Smooth muscle cell of the brain vasculature (primary cell): ENCODE measurements around the gene CCDC148.
A peak's percentile ranks its signal among the peaks of the same experiment; 100 is the strongest.
"Not testable (repeated sequence)": the region's sequence is repeated elsewhere in the genome, so short reads cannot be mapped to it uniquely, and the experiment has no call there.

Source experiments
- DNase-seq: peaks from one replicate; pipeline ENCODE4 v3.0.0-alpha.2; 2012; ENCODE audit warnings: low read depth, low spot score

Gene CCDC148

GRCh38 chr2:158291544-158292180, 164.9 kb downstream of the CCDC148 start:
- DNase-seq = no peak

GRCh38 chr2:158290225-158290624, 166.3 kb downstream of the CCDC148 start:
- DNase-seq = no peak

GRCh38 chr2:158276619-158277471, 179.7 kb downstream of the CCDC148 start:
- DNase-seq = no peak

- DNase-seq = peak; percentile 1
Measured at GRCh38 chr2:158273791-158274190, 182.8 kb downstream of the CCDC148 start.

- DNase-seq = no peak
Measured at GRCh38 chr2:158270536-158270935, 186.0 kb downstream of the CCDC148 start.

GRCh38 chr2:158269143-158269542, 187.4 kb downstream of the CCDC148 start:
- no peak for DNase-seq

- no peak for DNase-seq
Measured at GRCh38 chr2:158266111-158266510, 190.4 kb downstream of the CCDC148 start.

GRCh38 chr2:158255257-158255656, 201.3 kb downstream of the CCDC148 start:
- DNase-seq = no peak

GRCh38 chr2:158253170-158253569, 203.4 kb downstream of the CCDC148 start:
- DNase-seq = no peak

- no peak for DNase-seq
Measured at GRCh38 chr2:158251356-158251755, 205.2 kb downstream of the CCDC148 start.

GRCh38 chr2:158243392-158243791, 213.2 kb downstream of the CCDC148 start:
- no peak for DNase-seq

- no peak for DNase-seq
Measured at GRCh38 chr2:158242280-158242679, 214.3 kb downstream of the CCDC148 start.

- DNase-seq = no peak
Measured at GRCh38 chr2:158240975-158241374, 215.6 kb downstream of the CCDC148 start.

- DNase-seq = no peak
Measured at GRCh38 chr2:158239271-158239670, 217.3 kb downstream of the CCDC148 start.

- no peak for DNase-seq
Measured at GRCh38 chr2:158234497-158234896, 222.1 kb downstream of the CCDC148 start.

- no peak for DNase-seq
Measured at GRCh38 chr2:158232476-158232875, 224.1 kb downstream of the CCDC148 start.

- DNase-seq = no peak
Measured at GRCh38 chr2:158228943-158229508, 227.5 kb downstream of the CCDC148 start.

GRCh38 chr2:158223066-158223465, 233.5 kb downstream of the CCDC148 start:
- not testable (repeated sequence) for DNase-seq

- no peak for DNase-seq
Measured at GRCh38 chr2:158221063-158222020, 235.2 kb downstream of the CCDC148 start.

- DNase-seq = no peak
Measured at GRCh38 chr2:158217593-158217992, 239.0 kb downstream of the CCDC148 start.

- peak; percentile 57 for DNase-seq
Measured at GRCh38 chr2:158214431-158214830, 242.1 kb downstream of the CCDC148 start.

GRCh38 chr2:158213773-158214172, 242.8 kb downstream of the CCDC148 start:
- DNase-seq = no peak
